Rectal smooth muscle tissue (tissue), 1 donor: ENCODE data around the gene UVSSA.

Source experiments
- H3K27ac ChIP-seq: one replicate; pipeline ENCODE4 v1.7.0; 2013; ENCODE audit warnings: low read depth, low read length, inconsistent platforms
- H3K27me3 ChIP-seq: one replicate; pipeline ENCODE4 v1.7.0; 2013; ENCODE audit warnings: low read length; ENCODE audit not compliant: control insufficient read depth, insufficient read depth
- H3K36me3 ChIP-seq: one replicate; pipeline ENCODE4 v1.7.0; 2013; ENCODE audit warnings: low read length; ENCODE audit not compliant: control insufficient read depth, insufficient read depth
- H3K4me1 ChIP-seq: one replicate; pipeline ENCODE4 v1.7.0; 2013; ENCODE audit warnings: low read length; ENCODE audit not compliant: control insufficient read depth, insufficient read depth
- H3K4me3 ChIP-seq: one replicate; pipeline ENCODE4 v1.7.0; 2013; ENCODE audit warnings: low read length
- H3K9ac ChIP-seq: one replicate; pipeline ENCODE4 v1.7.0; 2013; ENCODE audit warnings: low read length

Gene UVSSA

GRCh38 chr4:1361431-1361830 lies 14.4 kb downstream of the UVSSA start:
- Histone ChIP-seq H3K9ac (no peak overlapping the region), H3K4me1 (no peaks in the 10 kb centered on the region), H3K36me3 (peaks cover 3% of the 10 kb centered on the region), H3K4me3 (no peak overlapping the region), H3K27me3 (no peaks in the 10 kb centered on the region), H3K27ac (no peak overlapping the region)

GRCh38 chr4:1362046-1362445 lies 15.0 kb downstream of the UVSSA start:
- H3K27ac ChIP-seq = no peak overlapping the region
- no peaks in the 10 kb centered on the region for H3K4me1 ChIP-seq
- H3K27me3 ChIP-seq = no peaks in the 10 kb centered on the region
- H3K4me3 ChIP-seq = no peak overlapping the region
- H3K9ac ChIP-seq = no peak overlapping the region
- H3K36me3 ChIP-seq = peaks cover 3% of the 10 kb centered on the region

- Histone ChIP-seq H3K36me3 (peaks cover 3% of the 10 kb centered on the region), H3K4me1 (no peaks in the 10 kb centered on the region), H3K4me3 (no peak overlapping the region), H3K27me3 (no peaks in the 10 kb centered on the region), H3K27ac (no peak overlapping the region), H3K9ac (no peak overlapping the region)
These were observed 15.5 kb downstream of the UVSSA start for GRCh38 chr4:1362521-1362920.

- no peak overlapping the region for H3K9ac ChIP-seq
- H3K27me3 ChIP-seq = no peaks in the 10 kb centered on the region
- H3K27ac ChIP-seq = no peak overlapping the region
- H3K4me3 ChIP-seq = no peak overlapping the region
- H3K4me1 ChIP-seq = no peaks in the 10 kb centered on the region
- peaks cover 3% of the 10 kb centered on the region for H3K36me3 ChIP-seq
These were observed 16.5 kb downstream of the UVSSA start for GRCh38 chr4:1363513-1363912.

GRCh38 chr4:1364217-1364616 lies 17.2 kb downstream of the UVSSA start:
- H3K9ac ChIP-seq = no peak overlapping the region
- no peak overlapping the region for H3K27ac ChIP-seq
- no peaks in the 10 kb centered on the region for H3K27me3 ChIP-seq
- no peaks in the 10 kb centered on the region for H3K4me1 ChIP-seq
- peaks cover 3% of the 10 kb centered on the region for H3K36me3 ChIP-seq
- no peak overlapping the region for H3K4me3 ChIP-seq

GRCh38 chr4:1364748-1365147 lies 17.7 kb downstream of the UVSSA start:
- H3K36me3 ChIP-seq = peaks cover 3% of the 10 kb centered on the region
- no peak overlapping the region for H3K4me3 ChIP-seq
- H3K9ac ChIP-seq = no peak overlapping the region
- H3K27me3 ChIP-seq = no peaks in the 10 kb centered on the region
- H3K27ac ChIP-seq = no peak overlapping the region
- no peaks in the 10 kb centered on the region for H3K4me1 ChIP-seq

GRCh38 chr4:1365271-1366178 lies 18.5 kb downstream of the UVSSA start:
- H3K4me1 ChIP-seq = no peaks in the 10 kb centered on the region
- no peak overlapping the region for H3K9ac ChIP-seq
- peaks cover 3% of the 10 kb centered on the region for H3K36me3 ChIP-seq
- H3K4me3 ChIP-seq = no peak overlapping the region
- no peak overlapping the region for H3K27ac ChIP-seq
- H3K27me3 ChIP-seq = no peaks in the 10 kb centered on the region

GRCh38 chr4:1366371-1367229 lies 19.6 kb downstream of the UVSSA start:
- H3K4me1 ChIP-seq = no peaks in the 10 kb centered on the region
- no peak overlapping the region for H3K27ac ChIP-seq
- H3K36me3 ChIP-seq = peaks cover 6% of the 10 kb centered on the region
- no peaks in the 10 kb centered on the region for H3K27me3 ChIP-seq
- H3K4me3 ChIP-seq = no peak overlapping the region
- H3K9ac ChIP-seq = no peak overlapping the region

- H3K4me3 ChIP-seq = no peak overlapping the region
- no peak overlapping the region for H3K27ac ChIP-seq
- H3K4me1 ChIP-seq = no peaks in the 10 kb centered on the region
- H3K9ac ChIP-seq = no peak overlapping the region
- peaks cover 6% of the 10 kb centered on the region for H3K36me3 ChIP-seq
- H3K27me3 ChIP-seq = no peaks in the 10 kb centered on the region
These were observed 20.4 kb downstream of the UVSSA start for GRCh38 chr4:1367230-1367935.

GRCh38 chr4:1367936-1368289 lies 20.9 kb downstream of the UVSSA start:
- no peak overlapping the region for H3K9ac ChIP-seq
- no peaks in the 10 kb centered on the region for H3K4me1 ChIP-seq
- H3K27ac ChIP-seq = no peak overlapping the region
- H3K36me3 ChIP-seq = peaks cover 6% of the 10 kb centered on the region
- H3K27me3 ChIP-seq = no peaks in the 10 kb centered on the region
- no peak overlapping the region for H3K4me3 ChIP-seq

GRCh38 chr4:1368421-1369090 lies 21.5 kb downstream of the UVSSA start:
- H3K27ac ChIP-seq = no peak overlapping the region
- no peaks in the 10 kb centered on the region for H3K27me3 ChIP-seq
- H3K36me3 ChIP-seq = peaks cover 6% of the 10 kb centered on the region
- H3K4me1 ChIP-seq = no peaks in the 10 kb centered on the region
- H3K9ac ChIP-seq = no peak overlapping the region
- H3K4me3 ChIP-seq = no peak overlapping the region

GRCh38 chr4:1369091-1369450 lies 22.1 kb downstream of the UVSSA start:
- Histone ChIP-seq H3K36me3 (peaks cover 6% of the 10 kb centered on the region), H3K4me1 (no peaks in the 10 kb centered on the region), H3K27ac (no peak overlapping the region), H3K9ac (no peak overlapping the region), H3K4me3 (no peak overlapping the region), H3K27me3 (no peaks in the 10 kb centered on the region)
